Astrocyte (in vitro differentiated cells and primary cell): ENCODE results near the gene STON1.

Experiments
- CTCF ChIP-seq: IDR thresholded peaks from 2 replicates; pipeline ENCODE4 v1.5.1; 2011; ENCODE audit warnings: low read depth, mild to moderate bottlenecking, inconsistent platforms, low read length, moderate library complexity; ENCODE audit not compliant: insufficient read depth
- EZH2 ChIP-seq: IDR thresholded peaks from 2 replicates; pipeline ENCODE4 v1.6.1; 2012; ENCODE audit warnings: mild to moderate bottlenecking, low read length, inconsistent platforms; ENCODE audit not compliant: insufficient read depth

- TF ChIP-seq CTCF = no peak
- no peak for TF ChIP-seq EZH2
Observed at GRCh38 chr2:48638261-48638660, 108.3 kb downstream of the STON1 start.
